ENCODE results near the gene APCDD1. TPM values are rescaled to one million over a fixed set of nuclear protein-coding genes. Genes with fewer than 3 reads are reported as not detected.

Gene APCDD1
- total RNA-seq, 1 donor from 2014 or later: 110 TPM

DNA sequence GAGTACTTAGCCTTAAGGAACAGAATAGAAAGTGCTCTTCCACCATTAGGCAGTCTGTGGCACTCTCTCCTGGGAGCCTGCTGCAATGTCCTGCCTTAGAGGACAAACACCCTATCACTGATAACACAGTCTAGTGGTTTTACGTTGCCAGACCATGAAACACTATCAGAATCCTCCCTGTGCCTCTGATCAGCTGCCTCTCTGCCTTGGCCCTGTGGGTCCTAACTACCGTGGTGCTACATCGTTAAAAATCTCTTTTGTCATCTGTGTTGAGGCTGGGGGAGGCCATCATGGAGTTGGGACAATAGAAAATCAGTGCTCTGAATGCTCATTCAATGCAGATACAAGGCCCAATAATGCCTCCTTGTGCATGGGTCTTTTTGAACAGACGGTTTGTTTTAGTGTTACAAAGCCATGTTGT lies 11.9 kb upstream of the APCDD1 start:
- H3K4me1 Mint-ChIP-seq (ENCODE audit: unreplicated experiment): peaks cover 25% of the 10 kb centered on the region
- no peaks in the 10 kb centered on the region for H3K9me3 Mint-ChIP-seq
- no peak overlapping the region for H3K4me3 Mint-ChIP-seq
- no peaks in the 10 kb centered on the region for H3K36me3 Mint-ChIP-seq
- H3K27me3 Mint-ChIP-seq: no peaks in the 10 kb centered on the region
- TF ChIP-seq, protein P1, sequence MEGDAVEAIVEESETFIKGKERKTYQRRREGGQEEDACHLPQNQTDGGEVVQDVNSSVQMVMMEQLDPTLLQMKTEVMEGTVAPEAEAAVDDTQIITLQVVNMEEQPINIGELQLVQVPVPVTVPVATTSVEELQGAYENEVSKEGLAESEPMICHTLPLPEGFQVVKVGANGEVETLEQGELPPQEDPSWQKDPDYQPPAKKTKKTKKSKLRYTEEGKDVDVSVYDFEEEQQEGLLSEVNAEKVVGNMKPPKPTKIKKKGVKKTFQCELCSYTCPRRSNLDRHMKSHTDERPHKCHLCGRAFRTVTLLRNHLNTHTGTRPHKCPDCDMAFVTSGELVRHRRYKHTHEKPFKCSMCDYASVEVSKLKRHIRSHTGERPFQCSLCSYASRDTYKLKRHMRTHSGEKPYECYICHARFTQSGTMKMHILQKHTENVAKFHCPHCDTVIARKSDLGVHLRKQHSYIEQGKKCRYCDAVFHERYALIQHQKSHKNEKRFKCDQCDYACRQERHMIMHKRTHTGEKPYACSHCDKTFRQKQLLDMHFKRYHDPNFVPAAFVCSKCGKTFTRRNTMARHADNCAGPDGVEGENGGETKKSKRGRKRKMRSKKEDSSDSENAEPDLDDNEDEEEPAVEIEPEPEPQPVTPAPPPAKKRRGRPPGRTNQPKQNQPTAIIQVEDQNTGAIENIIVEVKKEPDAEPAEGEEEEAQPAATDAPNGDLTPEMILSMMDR (conservative IDR thresholded peaks at IDR 0.05): no peak
- no peak overlapping the region for H3K27ac Mint-ChIP-seq
- DNase-seq (ENCODE audit: extremely low spot score, unreplicated experiment): no peak

DNA sequence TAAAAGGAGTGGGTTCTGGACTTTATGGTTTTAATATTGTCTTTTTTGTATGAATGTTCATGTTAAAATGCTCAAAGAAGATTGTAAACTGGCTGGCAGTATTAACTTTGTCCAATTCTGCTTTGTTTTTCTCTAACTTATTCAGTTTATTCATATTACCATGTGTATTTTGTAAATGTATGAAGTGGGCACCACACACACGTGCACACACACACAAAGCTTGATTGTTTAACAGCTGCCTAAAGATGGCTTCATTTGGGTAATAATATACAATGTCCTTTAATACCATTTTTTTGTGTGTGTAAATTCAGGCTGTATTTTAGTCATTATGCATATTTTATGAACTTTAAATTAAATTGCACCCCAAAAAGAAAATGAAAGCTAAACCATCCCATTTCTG lies 11.4 kb upstream of the APCDD1 start:
- H3K9me3 Mint-ChIP-seq: no peaks in the 10 kb centered on the region
- DNase-seq (ENCODE audit: extremely low spot score, unreplicated experiment): no peak
- peaks cover 25% of the 10 kb centered on the region for H3K4me1 Mint-ChIP-seq (ENCODE audit: unreplicated experiment)
- no peaks in the 10 kb centered on the region for H3K36me3 Mint-ChIP-seq
- no peaks in the 10 kb centered on the region for H3K27me3 Mint-ChIP-seq
- H3K27ac Mint-ChIP-seq: no peak overlapping the region
- no peak overlapping the region for H3K4me3 Mint-ChIP-seq
- TF ChIP-seq, protein P1 (conservative IDR thresholded peaks at IDR 0.05): no peak

DNA sequence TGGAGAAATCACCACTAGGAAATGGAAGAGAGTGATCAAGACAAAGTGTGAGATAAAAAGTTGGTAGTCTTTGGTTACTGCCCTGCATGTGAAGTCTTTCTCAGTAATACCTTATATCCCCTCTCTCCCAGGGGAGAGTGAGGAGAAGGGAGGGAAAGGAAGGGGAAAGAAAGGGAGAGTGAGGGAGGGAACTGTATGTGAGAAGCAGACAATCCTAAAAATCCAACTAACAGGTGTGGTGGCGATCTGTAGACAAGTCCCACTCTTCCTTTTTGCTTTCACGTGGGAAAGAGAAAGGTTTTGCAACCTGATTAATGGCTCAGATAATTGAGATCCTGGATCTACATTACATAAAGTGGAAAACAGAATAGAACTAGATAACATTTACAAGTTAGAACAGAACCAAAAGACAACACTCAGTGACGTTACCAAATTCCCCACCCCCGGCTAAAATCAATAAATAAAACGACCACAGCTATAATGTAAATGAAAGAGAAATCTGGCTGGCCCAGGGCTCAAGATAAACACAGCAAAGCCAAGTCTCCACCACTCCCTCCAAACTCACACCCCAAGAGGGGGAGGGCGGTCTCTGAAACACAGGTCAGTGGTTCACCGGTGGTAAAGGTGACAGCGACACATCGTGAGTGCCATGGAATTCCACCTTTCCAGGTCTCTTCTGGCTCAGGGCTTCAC lies 10.0 kb upstream of the APCDD1 start:
- H3K27me3 Mint-ChIP-seq: no peaks in the 10 kb centered on the region
- DNase-seq (ENCODE audit: extremely low spot score, unreplicated experiment): no peak
- TF ChIP-seq, protein P1 (conservative IDR thresholded peaks at IDR 0.05): no peak

DNA sequence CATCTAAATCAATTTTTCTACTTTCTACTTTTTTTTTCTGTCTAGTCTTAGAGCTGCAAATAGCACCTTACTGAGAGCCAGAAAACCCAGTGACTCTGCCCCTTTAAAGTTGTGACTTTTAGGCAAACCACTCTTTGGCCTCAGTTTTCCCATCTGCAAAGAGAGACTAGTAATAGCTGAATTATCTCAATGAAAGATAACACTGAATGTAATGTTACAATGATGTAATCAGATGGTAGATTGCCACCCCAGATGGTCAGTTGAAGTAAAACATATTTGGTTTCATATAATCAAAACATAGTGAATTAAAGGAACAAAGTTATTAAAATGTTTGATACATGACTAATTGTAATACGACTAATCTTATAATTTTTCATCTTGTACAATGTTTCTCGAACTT lies 5.0 kb upstream of the APCDD1 start:
- H3K27me3 Mint-ChIP-seq: no peaks in the 10 kb centered on the region
- no peak overlapping the region for H3K4me3 Mint-ChIP-seq
- H3K36me3 Mint-ChIP-seq: no peaks in the 10 kb centered on the region
- peaks cover 14% of the 10 kb centered on the region for H3K4me1 Mint-ChIP-seq (ENCODE audit: unreplicated experiment)
- TF ChIP-seq, protein P1 (conservative IDR thresholded peaks at IDR 0.05): no peak
- DNase-seq (ENCODE audit: extremely low spot score, unreplicated experiment): no peak
- no peaks in the 10 kb centered on the region for H3K9me3 Mint-ChIP-seq
- no peak overlapping the region for H3K27ac Mint-ChIP-seq

More for the DNA sequence above, 10.0 kb upstream of the APCDD1 start:
- Mint-ChIP-seq H3K9me3 (no peaks in the 10 kb centered on the region), H3K4me3 (peak overlapping the region; percentile 4), H3K27ac (no peak overlapping the region), H3K4me1 (ENCODE audit: unreplicated experiment) (peaks cover 25% of the 10 kb centered on the region), H3K36me3 (no peaks in the 10 kb centered on the region)

DNA sequence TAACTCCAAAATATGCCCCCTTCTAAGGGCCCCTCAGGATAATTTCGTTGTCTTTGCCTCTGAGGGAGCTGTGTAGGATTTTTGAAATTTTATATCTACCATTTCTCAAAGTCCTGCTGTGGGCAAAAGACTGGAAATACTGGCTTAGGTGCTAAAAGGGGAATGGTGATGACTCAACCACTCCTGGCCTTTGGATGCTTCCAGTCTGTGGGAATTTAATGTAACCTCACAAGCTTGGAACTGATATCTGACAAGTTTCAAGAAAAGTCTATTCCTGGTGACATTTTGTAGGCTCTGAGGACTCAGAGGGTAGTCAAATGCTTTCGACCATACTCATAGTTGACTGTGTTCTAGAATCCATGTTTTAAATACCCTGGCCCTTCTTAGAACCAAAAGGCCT lies 3.4 kb upstream of the APCDD1 start:
- TF ChIP-seq, protein P1 (conservative IDR thresholded peaks at IDR 0.05): no peak
- DNase-seq (ENCODE audit: extremely low spot score, unreplicated experiment): no peak
- H3K27ac Mint-ChIP-seq: no peak overlapping the region
- H3K4me1 Mint-ChIP-seq (ENCODE audit: unreplicated experiment): peaks cover 8% of the 10 kb centered on the region
- H3K27me3 Mint-ChIP-seq: no peaks in the 10 kb centered on the region
- H3K9me3 Mint-ChIP-seq: no peaks in the 10 kb centered on the region
- H3K36me3 Mint-ChIP-seq: peaks cover under 1% of the 10 kb centered on the region
- no peak overlapping the region for H3K4me3 Mint-ChIP-seq

Measured in type B pancreatic cell (in vitro differentiated cells).